Right atrium auricular region (tissue), 2 donors: Measurements from ENCODE around the gene MEX3D. TPM values are rescaled to one million over a fixed set of nuclear protein-coding genes. Genes with fewer than 3 reads are reported as not detected.

Experiments
- DNase-seq: peaks from one replicate; pipeline ENCODE4 v3.0.0-alpha.2; 2019; ENCODE audit warnings: low spot score
- H3K27ac ChIP-seq, 2 donors: fragments of 200-600 bp; sonication (generic); 1 replicate in 1 of 2; 2 replicates in 1 of 2; pipeline ENCODE4 v1.5.1; 2016 to 2019
- H3K27me3 ChIP-seq, 2 donors: fragments of 200-600 bp; sonication (generic); one replicate each; pipeline versions ENCODE4 v1.5.1 to v1.6.0; 2017 to 2019
- H3K36me3 ChIP-seq: fragments of 200-600 bp; sonication (generic); one replicate; pipeline ENCODE4 v1.5.1; 2016
- H3K4me1 ChIP-seq, 2 donors: fragments of 200-600 bp; sonication (generic); one replicate each; pipeline versions ENCODE4 v1.5.1 to v1.6.0; 2017 to 2019
- H3K4me3 ChIP-seq, 2 donors: fragments of 200-600 bp; sonication (generic); 1 replicate in 1 of 2; 2 replicates in 1 of 2; pipeline ENCODE4 v1.5.1; 2017 to 2019; ENCODE audit warnings: mild to moderate bottlenecking in 1 of 2, moderate library complexity in 1 of 2
- H3K9me3 ChIP-seq, 2 donors: fragments of 200-600 bp; sonication (generic); one replicate each; pipeline ENCODE4 v1.5.1; 2019
- total RNA-seq, 2 donors: library from RNA; depleted of rRNA; stranded (reverse); fragments of >200 nt; gene quantifications; one replicate each; pipeline ENCODE4 v1.1.0, GENCODE V29; 2016
- TF ChIP-seq, protein P1 (sequence below), 2 donors: fragments of 200-600 bp; sonication (generic); IDR thresholded peaks; one replicate each; pipeline ENCODE4 v1.5.1; 2019; ENCODE audit warnings: antibody characterized with exemption in 2 of 2

The MEX3D gene
- total RNA-seq, 2 donors from 2014 or later = 7.5 to 17.0 TPM

DNA sequence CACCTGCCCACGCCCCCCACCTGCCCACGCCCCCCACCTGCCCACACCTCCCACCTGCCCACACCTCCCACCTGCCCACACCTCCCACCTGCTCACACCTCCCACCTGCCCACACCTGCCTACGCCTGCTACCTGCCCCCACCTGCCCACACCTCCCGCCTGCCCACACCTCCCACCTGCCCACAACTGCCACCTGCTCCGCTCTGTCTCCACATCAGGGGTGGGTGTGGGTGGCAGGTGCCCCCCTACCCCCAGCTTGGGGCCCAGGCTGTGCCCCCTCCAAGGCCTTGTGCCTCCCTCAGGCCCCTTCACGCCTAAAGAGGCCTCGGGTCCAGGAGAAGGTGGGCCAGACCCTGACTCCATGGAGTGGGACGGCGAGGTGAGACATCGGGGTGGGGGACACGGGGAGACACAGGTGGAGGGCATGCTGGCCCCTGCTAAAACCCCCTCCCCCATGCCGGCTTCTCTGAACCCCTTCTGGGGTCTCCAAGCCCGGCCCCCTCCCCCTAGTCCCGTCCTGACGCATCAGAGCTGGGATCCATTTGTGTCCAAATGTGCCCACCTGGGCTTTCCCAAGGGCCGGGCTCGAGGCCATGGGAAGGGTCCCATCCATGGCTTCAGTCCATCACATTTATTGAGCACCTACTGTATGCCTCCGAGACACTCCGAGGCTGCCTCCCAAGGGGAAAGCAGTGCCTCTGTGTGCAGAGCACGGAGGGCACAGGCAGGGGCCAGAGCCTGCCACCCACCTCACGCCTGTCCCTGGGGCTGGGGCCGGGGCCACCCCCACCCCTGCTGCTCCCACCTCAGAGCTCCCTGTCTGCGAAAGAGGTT is 39.3 kb downstream of the MEX3D start:
- Histone ChIP-seq H3K36me3 (no peaks in the 10 kb centered on the region), H3K4me1 (peaks cover 0 to 7% of the 10 kb centered on the region in 2 donors), H3K27me3 (peaks cover 0 to 2% of the 10 kb centered on the region in 2 donors), H3K9me3 (no peaks in the 10 kb centered on the region), H3K27ac (no peak overlapping the region), H3K4me3 (no peak overlapping the region)
- DNase-seq = no peak
- TF ChIP-seq, protein P1, sequence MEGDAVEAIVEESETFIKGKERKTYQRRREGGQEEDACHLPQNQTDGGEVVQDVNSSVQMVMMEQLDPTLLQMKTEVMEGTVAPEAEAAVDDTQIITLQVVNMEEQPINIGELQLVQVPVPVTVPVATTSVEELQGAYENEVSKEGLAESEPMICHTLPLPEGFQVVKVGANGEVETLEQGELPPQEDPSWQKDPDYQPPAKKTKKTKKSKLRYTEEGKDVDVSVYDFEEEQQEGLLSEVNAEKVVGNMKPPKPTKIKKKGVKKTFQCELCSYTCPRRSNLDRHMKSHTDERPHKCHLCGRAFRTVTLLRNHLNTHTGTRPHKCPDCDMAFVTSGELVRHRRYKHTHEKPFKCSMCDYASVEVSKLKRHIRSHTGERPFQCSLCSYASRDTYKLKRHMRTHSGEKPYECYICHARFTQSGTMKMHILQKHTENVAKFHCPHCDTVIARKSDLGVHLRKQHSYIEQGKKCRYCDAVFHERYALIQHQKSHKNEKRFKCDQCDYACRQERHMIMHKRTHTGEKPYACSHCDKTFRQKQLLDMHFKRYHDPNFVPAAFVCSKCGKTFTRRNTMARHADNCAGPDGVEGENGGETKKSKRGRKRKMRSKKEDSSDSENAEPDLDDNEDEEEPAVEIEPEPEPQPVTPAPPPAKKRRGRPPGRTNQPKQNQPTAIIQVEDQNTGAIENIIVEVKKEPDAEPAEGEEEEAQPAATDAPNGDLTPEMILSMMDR (IDR thresholded peaks at IDR 0.05) = no peak

DNA sequence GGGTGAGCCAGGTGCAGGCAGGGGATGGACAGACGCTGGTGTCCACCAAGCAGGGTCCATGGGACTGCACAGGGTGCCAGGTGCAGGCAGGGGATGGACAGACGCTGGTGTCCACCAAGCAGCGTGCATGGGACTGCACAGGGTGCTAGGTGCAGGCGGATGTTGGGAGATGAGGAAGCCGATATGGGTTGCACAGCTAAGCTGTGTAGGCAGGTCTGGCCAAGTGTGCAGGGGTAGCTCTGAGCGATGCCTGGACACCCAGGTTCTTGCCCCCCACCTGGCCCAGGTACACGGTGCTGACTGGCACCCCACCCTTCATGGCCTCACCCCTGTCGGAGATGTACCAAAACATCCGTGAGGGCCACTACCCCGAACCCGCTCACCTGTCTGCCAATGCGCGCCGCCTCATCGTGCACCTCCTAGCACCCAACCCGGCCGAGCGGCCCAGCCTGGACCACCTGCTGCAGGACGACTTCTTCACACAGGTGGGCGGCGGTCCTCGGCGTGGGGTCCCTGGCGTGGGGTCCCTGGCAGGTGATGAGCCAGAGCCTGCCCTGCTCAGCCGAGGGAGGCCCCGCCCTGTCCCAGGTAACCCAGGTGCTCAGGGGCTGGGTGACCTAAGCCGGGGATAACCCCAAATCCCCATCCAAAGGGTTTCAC is 40.3 kb downstream of the MEX3D start:
- Histone ChIP-seq H3K9me3 (no peaks in the 10 kb centered on the region), H3K27ac (no peak overlapping the region), H3K36me3 (no peaks in the 10 kb centered on the region), H3K27me3 (peaks cover 0 to 2% of the 10 kb centered on the region in 2 donors), H3K4me1 (peaks cover 0 to 12% of the 10 kb centered on the region in 2 donors), H3K4me3 (no peak overlapping the region)
- TF ChIP-seq, protein P1 (IDR thresholded peaks at IDR 0.05) = no peak
- DNase-seq = no peak

DNA sequence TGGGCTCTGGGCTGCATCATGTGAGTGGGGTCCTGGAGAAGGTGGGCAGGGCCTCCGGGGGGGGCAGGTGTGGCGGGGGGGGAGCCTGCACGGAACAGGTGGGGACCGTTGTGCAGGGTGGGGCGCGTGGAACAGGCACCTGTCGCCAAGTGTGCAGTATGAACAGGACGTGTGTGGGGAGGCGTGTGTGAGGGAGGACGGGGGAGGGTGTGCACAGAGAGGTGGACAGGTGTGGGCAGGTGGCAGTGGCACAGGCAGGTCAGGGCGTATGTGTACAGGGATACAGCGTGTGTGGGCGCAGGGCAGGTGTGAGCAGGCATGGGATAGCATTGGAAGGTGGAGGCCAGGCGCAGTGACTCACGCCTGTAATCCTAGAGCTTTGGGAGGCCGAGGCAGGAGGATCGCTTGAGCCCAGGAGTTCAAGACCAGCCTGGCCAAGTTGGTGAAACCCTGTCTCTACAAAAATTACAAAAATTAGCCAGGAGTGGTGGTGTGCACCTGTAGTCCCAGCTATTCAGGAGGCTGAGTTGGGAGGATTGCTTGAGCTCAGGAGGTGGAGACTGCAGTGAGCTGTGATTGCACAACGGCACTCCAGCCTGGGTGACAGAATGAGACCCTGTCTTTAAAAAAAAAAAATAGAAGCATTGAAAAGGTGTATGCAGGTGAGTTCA is 41.0 kb downstream of the MEX3D start:
- TF ChIP-seq, protein P1 (IDR thresholded peaks at IDR 0.05) = no peak
- Histone ChIP-seq H3K9me3 (no peaks in the 10 kb centered on the region), H3K4me1 (peaks cover 0 to 12% of the 10 kb centered on the region in 2 donors), H3K27me3 (peaks cover 0 to 2% of the 10 kb centered on the region in 2 donors), H3K4me3 (no peak overlapping the region), H3K36me3 (no peaks in the 10 kb centered on the region), H3K27ac (no peak overlapping the region)
- DNase-seq = no peak

- Histone ChIP-seq H3K27ac (no peak overlapping the region), H3K9me3 (no peaks in the 10 kb centered on the region), H3K4me3 (no peak overlapping the region), H3K27me3 (peaks cover 0 to 2% of the 10 kb centered on the region in 2 donors), H3K36me3 (no peaks in the 10 kb centered on the region), H3K4me1 (peaks cover 0 to 12% of the 10 kb centered on the region in 2 donors)
- TF ChIP-seq, protein P1 (IDR thresholded peaks at IDR 0.05) = no peak
- DNase-seq = no peak
These were observed 41.9 kb downstream of the MEX3D start for GRCh38 chr19:1526066-1526778.

DNA sequence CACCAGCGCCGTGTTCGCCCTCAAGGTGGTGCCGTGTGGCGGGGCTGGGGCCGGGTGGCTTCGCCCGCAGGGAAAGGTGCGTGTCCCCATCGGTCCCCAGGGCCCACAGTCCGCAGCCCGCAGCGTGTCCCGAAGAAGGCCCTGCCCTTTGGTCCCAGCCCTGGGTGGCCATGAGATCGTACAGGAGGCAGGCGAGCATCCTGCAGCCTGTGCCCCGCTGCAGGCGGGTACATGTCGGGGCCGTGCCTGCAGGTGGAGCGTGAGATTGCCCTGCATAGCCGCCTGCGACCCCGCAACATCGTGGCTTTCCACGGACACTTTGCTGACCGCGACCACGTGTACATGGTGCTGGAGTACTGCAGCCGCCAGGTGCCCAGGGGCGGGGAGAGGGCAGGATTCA is 42.8 kb downstream of the MEX3D start:
- Histone ChIP-seq H3K9me3 (no peaks in the 10 kb centered on the region), H3K27ac (no peak overlapping the region), H3K4me3 (no peak overlapping the region), H3K36me3 (no peaks in the 10 kb centered on the region), H3K27me3 (peaks cover 0 to 2% of the 10 kb centered on the region in 2 donors), H3K4me1 (peaks cover 0 to 12% of the 10 kb centered on the region in 2 donors)
- TF ChIP-seq, protein P1 (IDR thresholded peaks at IDR 0.05) = no peak
- DNase-seq = no peak
